ENCODE results near the gene SYTL3. TPM values are rescaled to one million over a fixed set of nuclear protein-coding genes. Genes with fewer than 3 reads are reported as not detected.

SYTL3 gene
- total RNA-seq, 1 experiment from 2014 or later, result 0.28 TPM

DNA sequence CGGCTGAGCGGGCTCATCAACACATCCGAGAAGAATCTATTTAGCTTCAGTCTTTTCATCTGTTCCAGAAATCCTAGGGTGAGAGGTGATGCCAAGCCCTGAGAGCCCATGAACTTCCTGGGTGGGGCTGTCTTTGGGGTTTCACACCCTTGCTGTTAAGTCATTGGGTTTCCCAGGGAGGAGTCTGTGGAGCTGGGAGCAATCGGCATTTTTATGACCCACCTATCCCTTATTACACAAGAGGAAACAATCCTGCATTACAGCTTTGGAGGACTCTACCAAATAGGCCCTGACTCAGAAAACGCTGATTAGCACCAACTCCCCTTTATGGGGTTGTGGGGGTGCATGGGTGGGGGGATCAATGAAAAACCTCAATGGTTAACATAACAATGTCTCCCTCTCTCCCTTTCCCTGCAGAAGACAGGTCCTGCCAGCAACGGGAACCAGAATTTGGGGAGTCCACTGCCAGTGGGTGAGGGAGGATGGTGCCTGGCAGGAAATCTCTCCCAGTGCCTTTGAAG lies 123.1 kb downstream of the SYTL3 start (continued):
- TF ChIP-seq, protein P1, sequence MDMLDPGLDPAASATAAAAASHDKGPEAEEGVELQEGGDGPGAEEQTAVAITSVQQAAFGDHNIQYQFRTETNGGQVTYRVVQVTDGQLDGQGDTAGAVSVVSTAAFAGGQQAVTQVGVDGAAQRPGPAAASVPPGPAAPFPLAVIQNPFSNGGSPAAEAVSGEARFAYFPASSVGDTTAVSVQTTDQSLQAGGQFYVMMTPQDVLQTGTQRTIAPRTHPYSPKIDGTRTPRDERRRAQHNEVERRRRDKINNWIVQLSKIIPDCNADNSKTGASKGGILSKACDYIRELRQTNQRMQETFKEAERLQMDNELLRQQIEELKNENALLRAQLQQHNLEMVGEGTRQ (CRISPR knock-in tag; IDR thresholded peaks at IDR 0.05), result no peak
- no peak for TF ChIP-seq FOXP1 (CRISPR knock-in tag; IDR thresholded peaks at IDR 0.05; ENCODE audit: borderline replicate concordance)
- TF ChIP-seq, protein P2, sequence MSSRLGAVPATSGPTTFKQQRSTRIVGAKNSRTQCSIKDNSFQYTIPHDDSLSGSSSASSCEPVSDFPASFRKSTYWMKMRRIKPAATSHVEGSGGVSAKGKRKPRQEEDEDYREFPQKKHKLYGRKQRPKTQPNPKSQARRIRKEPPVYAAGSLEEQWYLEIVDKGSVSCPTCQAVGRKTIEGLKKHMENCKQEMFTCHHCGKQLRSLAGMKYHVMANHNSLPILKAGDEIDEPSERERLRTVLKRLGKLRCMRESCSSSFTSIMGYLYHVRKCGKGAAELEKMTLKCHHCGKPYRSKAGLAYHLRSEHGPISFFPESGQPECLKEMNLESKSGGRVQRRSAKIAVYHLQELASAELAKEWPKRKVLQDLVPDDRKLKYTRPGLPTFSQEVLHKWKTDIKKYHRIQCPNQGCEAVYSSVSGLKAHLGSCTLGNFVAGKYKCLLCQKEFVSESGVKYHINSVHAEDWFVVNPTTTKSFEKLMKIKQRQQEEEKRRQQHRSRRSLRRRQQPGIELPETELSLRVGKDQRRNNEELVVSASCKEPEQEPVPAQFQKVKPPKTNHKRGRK (CRISPR knock-in tag; IDR thresholded peaks at IDR 0.05; ENCODE audit: borderline replicate concordance), result no peak
- no peak for TF ChIP-seq ELF4 (CRISPR knock-in tag; IDR thresholded peaks at IDR 0.05; ENCODE audit: low read depth)
- TF ChIP-seq, protein P3, sequence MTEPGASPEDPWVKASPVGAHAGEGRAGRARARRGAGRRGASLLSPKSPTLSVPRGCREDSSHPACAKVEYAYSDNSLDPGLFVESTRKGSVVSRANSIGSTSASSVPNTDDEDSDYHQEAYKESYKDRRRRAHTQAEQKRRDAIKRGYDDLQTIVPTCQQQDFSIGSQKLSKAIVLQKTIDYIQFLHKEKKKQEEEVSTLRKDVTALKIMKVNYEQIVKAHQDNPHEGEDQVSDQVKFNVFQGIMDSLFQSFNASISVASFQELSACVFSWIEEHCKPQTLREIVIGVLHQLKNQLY (CRISPR knock-in tag; IDR thresholded peaks at IDR 0.05), result no peak

DNA sequence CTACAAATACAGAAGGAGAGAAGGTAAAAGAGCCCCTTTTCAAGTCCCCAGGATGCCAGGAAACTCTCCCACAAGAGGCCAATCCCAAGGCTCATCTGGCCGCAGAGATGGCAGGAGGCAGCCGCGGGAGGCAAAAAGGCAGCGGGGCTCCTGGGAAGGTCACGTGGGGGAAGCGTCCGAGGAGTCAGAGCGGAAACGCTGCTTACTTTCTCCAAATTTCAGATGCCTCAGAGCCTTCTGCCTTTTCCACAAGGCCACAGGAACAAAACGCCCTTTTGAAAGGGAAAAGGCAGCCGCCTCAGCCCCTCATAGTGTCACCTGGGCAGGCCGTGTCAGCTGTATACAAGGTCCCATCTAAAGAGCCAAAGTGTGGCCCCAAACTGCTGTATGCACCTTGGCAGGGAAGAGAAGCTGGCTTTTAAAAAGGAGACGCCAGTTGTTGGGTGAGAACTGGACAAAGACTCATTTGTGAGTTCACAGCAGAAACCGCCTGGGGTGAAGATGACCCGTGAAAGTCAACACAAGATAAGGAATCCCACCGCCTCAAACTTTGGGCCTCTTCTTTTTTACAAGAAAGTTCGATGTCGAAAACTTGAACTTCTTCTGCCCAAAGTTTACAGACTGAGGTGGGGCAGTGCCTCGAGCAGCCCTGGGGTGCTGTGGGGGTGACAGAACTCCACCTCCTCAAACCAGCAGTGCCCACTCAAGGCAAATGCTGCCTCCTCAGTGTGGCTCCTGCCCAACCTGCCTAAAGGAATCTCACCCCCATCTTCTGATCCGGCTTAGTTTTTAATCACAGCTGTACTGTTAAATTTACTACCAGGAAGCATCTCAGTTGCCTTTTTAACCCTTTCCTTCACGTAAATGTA lies 124.0 kb downstream of the SYTL3 start:
- H3K4me3 Mint-ChIP-seq, result no peak overlapping the region
- no peaks in the 10 kb centered on the region for H3K27me3 Mint-ChIP-seq (ENCODE audit: low read depth)
- ChIA-PET POLR2A (no interaction called here), CTCF (interaction anchor here (0.6 kb wide), 1 partner anchor 361 kb away, joined by 3 read pairs; no protein-coding TSS in a partner anchor)
- TF ChIP-seq, protein P1 (CRISPR knock-in tag; IDR thresholded peaks at IDR 0.05), result 0 out of 2 replicates have a peak, but pooled peaks have one; percentile 30
- TF ChIP-seq JUN (CRISPR knock-in tag; IDR thresholded peaks at IDR 0.05), result no peak
- no peak for TF ChIP-seq NR1H2 (CRISPR knock-in tag; IDR thresholded peaks at IDR 0.05)
- TF ChIP-seq FOXK1 (CRISPR knock-in tag; IDR thresholded peaks at IDR 0.05), result no peak
- TF ChIP-seq CREM (CRISPR knock-in tag; IDR thresholded peaks at IDR 0.05), result no peak
- TF ChIP-seq ETV6 (CRISPR knock-in tag; IDR thresholded peaks at IDR 0.05), result no peak
- TF ChIP-seq NFYB (CRISPR knock-in tag; conservative IDR thresholded peaks at IDR 0.05; ENCODE audit: low read depth), result no peak
- TF ChIP-seq NR3C1 (CRISPR knock-in tag; conservative IDR thresholded peaks at IDR 0.05; ENCODE audit: low read depth), result no peak
- DNase-seq (ENCODE audit: low spot score), result no peak
- peaks cover 19% of the 10 kb centered on the region for H3K4me1 Mint-ChIP-seq
- ATAC-seq, result no peak
- peak overlapping the region; percentile 95 for H3K27ac Mint-ChIP-seq
- H3K9me3 Mint-ChIP-seq, result no peaks in the 10 kb centered on the region
- H3K36me3 Mint-ChIP-seq, result peaks cover 94% of the 10 kb centered on the region

DNA sequence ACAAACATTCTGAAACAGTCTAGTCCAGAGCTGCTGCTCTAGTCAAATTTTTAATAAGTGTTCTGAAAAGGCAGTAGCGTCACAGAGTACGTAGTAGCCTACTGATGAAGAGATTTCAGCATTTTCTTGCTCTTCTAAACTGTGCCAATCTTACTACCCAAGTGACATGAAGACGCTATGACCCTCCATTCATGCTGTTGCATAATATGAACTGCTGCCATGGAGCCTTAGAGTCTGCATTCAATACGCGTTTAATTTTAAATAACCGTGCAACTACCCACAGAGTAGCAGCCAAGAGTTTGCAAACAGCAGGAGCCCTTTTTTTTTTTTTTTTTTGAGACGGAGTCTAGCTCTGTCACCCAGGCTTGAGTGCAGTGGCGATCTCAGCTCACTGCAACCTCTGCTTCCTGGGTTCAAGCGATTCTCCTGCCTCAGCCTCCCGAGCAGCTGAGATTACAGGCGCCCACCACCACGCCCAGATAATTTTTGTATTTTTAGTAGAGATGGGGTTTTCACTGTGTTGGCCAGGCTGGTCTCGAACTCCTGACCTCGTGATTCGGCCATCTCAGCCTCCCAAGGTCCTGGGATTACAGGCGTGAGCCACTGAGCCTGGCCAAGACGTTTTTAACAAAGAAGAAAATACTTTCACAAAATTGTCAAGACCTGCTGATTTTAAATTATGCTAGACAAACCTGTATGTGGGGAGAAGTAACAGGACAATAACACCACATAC lies 125.0 kb downstream of the SYTL3 start:
- DNase-seq (ENCODE audit: low spot score) (no peak), ATAC-seq (no peak)
- H3K4me1 Mint-ChIP-seq, result peaks cover 19% of the 10 kb centered on the region
- H3K27me3 Mint-ChIP-seq (ENCODE audit: low read depth), result no peaks in the 10 kb centered on the region
- H3K27ac Mint-ChIP-seq, result no peak overlapping the region; the same call in 1 of the 2 replicates
- no peaks in the 10 kb centered on the region for H3K9me3 Mint-ChIP-seq
- peaks cover 90% of the 10 kb centered on the region for H3K36me3 Mint-ChIP-seq
- ChIA-PET POLR2A (interaction anchor here (0.6 kb wide), 2 partner anchors 36 to 196 kb away, joined by 4 read pairs; no protein-coding TSS in a partner anchor), CTCF (interaction anchor here (0.6 kb wide), 2 partner anchors 22 to 27 kb away, joined by 3 read pairs; no protein-coding TSS in a partner anchor)
- H3K4me3 Mint-ChIP-seq, result no peak overlapping the region
- TF ChIP-seq, protein P4, sequence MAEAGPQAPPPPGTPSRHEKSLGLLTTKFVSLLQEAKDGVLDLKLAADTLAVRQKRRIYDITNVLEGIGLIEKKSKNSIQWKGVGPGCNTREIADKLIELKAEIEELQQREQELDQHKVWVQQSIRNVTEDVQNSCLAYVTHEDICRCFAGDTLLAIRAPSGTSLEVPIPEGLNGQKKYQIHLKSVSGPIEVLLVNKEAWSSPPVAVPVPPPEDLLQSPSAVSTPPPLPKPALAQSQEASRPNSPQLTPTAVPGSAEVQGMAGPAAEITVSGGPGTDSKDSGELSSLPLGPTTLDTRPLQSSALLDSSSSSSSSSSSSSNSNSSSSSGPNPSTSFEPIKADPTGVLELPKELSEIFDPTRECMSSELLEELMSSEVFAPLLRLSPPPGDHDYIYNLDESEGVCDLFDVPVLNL (CRISPR knock-in tag; IDR thresholded peaks at IDR 0.05; ENCODE audit: borderline replicate concordance, low read depth), result no peak
- TF ChIP-seq TP53 (CRISPR knock-in tag; IDR thresholded peaks at IDR 0.05) (no peak), FOXJ3 (CRISPR knock-in tag; IDR thresholded peaks at IDR 0.05; ENCODE audit: borderline replicate concordance) (no peak), TCF7 (CRISPR knock-in tag; IDR thresholded peaks at IDR 0.05; ENCODE audit: low read depth) (no peak), EMX1 (CRISPR knock-in tag; IDR thresholded peaks at IDR 0.05) (no peak), SP1 (CRISPR knock-in tag; conservative IDR thresholded peaks at IDR 0.05) (no peak)
- TF ChIP-seq, protein P3 (CRISPR knock-in tag; IDR thresholded peaks at IDR 0.05), result no peak
- TF ChIP-seq, protein P5, sequence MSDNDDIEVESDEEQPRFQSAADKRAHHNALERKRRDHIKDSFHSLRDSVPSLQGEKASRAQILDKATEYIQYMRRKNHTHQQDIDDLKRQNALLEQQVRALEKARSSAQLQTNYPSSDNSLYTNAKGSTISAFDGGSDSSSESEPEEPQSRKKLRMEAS (CRISPR knock-in tag; IDR thresholded peaks at IDR 0.05), result no peak
- TF ChIP-seq, protein P6, sequence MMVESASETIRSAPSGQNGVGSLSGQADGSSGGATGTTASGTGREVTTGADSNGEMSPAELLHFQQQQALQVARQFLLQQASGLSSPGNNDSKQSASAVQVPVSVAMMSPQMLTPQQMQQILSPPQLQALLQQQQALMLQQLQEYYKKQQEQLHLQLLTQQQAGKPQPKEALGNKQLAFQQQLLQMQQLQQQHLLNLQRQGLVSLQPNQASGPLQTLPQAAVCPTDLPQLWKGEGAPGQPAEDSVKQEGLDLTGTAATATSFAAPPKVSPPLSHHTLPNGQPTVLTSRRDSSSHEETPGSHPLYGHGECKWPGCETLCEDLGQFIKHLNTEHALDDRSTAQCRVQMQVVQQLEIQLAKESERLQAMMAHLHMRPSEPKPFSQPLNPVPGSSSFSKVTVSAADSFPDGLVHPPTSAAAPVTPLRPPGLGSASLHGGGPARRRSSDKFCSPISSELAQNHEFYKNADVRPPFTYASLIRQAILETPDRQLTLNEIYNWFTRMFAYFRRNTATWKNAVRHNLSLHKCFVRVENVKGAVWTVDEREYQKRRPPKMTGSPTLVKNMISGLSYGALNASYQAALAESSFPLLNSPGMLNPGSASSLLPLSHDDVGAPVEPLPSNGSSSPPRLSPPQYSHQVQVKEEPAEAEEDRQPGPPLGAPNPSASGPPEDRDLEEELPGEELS (CRISPR knock-in tag; IDR thresholded peaks at IDR 0.05), result no peak

All from WTC11 (cell line).